GM18907 (cell line): ENCODE results near the gene ZNF225.
"Not testable (repeated sequence)": the region's sequence is repeated elsewhere in the genome, so short reads cannot be mapped to it uniquely, and the experiment has no call there.

Experiments used
- ATAC-seq: cut with Tn5 transposase; IDR thresholded peaks from one replicate; pipeline ENCODE4 v1.9.1; 2021; ENCODE audit warnings: mild to moderate bottlenecking, moderate library complexity; ENCODE audit not compliant: unreplicated experiment

The ZNF225 gene

DNA sequence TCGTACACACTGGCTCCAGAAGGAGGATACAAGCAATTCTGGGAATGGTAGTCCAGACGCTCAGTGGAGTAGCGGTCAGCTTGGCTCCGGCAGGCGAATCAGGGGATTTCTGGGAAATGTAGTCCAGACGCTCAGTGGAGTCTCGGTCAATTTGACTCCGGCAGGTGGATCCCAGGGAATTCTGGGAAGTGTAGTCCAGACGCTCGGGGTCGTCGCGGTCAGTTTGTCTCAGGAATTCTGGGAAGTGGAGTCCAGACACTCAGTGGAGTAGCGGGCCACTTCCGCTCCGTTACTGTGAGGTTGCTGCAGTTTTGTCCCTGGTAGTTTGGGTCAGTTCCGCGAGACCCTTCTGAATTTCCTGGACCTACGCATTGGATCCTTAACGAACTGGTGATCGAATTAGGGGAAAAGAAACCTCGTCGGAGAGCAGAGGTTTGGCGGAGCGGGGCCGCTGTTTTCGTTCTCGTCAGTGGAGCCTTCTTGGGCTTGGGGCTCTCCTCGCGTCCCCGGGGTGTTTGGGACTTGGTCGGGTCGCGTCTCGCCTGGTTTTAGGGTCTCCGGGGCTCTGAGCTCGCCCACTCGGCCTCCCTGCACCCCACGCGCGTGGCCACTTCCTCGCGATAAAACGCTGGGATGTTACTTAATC lies at the start of gene ZNF225:
TSS of gene ZNF225 (plus strand) at position 262 of the 646 bp plus-strand sequence. CDS start 2,429 bp downstream, outside the sequence.
- peak; percentile 92 for ATAC-seq

DNA sequence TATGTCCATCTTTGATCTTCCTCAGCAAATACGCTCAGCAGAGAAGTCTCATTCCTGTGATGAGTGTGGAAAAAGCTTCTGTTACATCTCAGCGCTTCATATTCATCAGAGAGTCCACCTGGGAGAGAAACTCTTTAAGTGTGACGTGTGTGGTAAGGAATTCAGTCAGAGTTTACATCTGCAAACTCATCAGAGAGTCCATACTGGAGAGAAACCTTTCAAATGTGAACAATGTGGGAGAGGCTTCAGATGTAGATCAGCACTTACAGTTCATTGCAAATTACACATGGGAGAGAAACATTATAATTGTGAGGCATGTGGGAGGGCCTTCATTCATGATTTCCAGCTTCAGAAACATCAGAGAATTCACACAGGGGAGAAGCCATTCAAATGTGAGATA lies 46.9 kb upstream of the ZNF225 start:
- ATAC-seq = no peak

DNA sequence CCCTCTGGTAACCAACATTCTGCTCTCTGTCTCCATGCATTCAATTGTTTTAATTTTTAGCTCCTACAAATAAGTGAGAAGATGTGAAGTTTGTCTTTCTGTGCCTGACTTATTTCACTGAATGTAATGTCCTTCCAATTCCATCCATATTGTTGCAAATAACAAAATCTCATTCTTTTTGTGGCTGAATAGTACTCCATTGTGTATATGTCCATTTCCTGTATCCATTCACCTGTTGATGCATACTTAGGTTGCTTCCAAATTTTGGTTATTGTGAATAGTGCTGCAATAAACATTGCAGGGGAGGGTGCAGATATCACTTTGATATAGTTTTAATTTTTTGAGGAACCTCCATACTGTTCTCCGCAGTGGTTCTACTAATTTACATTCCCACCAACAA lies 43.8 kb upstream of the ZNF225 start:
- no peak for ATAC-seq

DNA sequence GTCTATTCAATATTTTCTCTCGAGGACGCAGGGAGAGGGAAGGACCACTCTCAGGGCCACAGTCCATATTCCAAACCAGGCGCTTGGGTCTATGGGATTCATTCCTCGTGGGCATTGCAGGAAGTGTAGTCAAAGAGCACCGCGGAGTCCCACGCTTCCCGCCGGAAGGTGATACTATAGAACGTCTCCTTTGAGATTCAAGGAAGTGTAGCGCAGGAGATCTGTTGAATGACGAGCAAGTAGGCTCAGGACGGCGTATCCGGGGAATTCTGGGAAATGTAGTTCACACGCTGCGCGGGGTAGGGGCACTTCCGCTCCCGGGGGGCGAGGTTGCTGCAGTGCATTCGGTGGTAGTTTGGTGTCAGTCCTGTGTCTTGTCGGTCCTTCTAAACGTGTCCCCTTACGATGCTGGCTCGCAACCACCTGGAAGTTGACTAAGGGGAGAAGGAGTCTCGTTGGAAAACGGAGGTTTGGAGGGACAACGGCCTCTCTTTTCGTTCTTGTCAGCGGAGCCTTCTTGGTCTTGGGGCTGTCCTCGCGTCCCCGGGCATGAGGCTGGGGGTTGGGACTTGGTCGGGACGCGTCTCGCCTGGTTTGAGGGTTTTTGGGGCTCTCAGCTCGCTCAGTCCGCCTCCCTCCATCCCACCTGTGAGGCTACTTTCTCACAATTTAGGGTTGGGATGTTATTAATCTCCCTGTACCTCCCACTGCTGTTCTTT lies 41.2 kb upstream of the ZNF225 start, which contains the start of gene ZNF284:
TSS of gene ZNF284 (plus strand) at position 336 of the 719 bp plus-strand sequence. CDS start 4,231 bp downstream, outside the sequence.
- peak; percentile 93 for ATAC-seq

DNA sequence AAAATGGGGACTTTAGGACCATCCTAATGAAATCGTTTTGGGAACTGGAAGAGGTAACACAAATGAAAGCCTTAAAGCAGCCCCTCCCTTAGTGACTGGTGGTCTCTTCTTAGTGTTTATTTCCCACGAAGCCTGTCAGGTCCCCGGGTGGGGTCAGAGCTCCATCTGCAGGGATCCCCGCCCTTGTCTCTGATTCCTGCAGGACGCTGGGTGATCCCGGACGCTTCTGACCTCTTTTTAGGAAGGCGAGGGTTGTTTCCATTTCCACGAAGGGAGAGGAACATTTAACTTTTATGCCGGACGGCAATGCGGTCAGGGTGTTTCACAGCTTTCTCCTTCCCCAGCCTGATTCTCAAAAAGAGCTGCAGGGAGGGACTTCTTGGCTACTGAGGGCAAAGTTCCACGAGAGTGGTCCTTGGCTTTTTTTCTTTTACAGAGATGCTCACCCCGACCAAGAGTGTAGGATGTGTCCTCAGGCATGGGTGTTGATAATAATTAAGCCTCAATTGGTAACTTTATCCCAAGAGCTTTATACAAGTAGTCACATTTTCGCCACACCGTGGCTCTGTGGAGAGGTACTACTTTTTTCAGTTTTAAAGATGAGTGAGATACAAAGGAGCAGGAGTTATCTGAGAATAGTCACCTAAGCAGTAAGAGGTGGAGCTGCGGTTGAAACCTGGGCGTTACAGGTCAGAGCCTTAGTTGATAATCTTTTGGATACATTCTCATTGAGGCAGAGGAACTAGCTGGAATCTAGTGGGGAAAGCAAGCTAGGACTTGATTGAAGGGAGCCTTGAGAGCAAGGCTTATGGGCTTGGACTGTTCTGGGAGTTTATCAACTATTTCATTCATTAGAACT lies 40.4 kb upstream of the ZNF225 start:
- ATAC-seq = no peak

DNA sequence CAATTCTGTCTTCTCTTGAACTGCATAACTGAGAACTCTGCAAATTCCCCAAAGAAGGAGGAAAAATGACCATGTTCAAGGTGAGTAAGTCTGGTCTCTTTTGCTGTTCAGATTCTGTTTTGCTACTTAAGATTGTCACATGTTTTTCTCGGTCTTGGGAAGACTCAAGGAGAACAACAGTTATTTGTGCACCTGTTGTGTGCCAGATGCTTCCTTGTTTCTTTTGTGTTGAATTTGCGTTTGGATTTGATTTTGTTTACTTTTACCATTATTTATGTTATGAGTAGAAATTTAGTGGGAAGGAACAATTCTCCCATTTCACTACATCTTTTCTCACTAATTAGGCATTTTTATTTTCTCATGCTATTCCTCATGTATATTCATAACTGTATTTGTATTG lies 36.9 kb upstream of the ZNF225 start:
- ATAC-seq = no peak

DNA sequence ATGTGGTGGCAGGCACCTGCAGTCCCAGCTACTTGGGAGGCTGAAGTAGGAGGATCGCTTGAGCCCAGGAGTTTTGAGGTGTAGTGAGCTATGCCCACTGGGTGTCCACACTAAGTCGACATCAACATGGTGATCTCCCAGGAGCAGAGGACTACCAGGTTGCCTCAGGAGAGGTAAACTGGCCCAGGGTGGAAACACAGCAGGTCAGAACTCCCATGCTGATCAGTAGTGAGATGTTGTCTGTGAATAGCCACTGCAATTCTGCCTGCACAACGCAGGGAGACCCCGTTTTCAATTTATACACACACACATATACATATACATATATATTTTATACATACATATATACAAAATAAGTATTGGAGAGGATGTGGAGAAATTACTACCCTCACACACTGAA lies 21.1 kb upstream of the ZNF225 start:
- ATAC-seq = no peak

DNA sequence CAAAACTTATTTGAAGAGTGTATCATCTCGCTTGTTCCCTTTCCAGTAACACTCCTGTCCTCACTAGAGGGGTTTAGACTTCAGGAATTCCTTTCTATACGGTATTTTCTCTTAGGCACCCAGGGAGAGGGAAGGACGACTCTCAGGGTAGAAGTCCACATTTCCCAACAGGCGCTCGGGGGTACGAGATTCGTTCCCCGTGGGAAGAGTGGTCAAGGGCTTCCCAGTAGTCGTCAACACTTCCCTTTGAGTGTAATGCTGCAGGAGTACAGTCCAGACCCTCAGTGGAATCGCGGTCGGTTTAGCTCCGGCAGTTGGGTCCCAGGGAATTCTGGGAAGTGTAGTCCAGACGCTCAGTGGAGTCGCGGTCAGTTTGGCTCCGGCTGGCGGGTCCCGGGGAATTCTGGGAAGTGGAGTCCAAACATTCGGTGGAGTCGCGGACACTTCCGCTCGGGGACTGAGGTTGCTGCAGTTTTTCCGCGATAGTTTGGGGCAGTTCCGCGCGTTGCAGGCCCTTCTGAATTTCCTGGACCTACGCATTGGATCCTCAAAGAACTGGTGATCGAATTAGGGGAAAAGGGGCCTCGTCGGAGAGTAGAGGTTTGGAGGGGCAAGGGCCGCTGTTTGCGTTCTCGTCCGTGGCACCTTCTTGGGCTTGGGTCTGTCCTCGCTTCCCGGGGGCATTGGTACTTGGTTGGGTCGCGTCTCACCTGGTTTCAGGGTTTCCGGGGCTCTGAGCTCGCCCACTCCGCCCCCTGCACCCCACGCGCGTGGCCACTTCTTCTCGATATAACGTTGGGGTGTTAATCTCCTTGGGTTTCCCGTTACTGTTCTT lies 19.1 kb upstream of the ZNF225 start, which contains the start of gene ZNF224:
TSS of gene ZNF224 (plus strand) at position 431 of the 835 bp plus-strand sequence. CDS start 3,513 bp downstream, outside the sequence.
- peak; percentile 91 for ATAC-seq

DNA sequence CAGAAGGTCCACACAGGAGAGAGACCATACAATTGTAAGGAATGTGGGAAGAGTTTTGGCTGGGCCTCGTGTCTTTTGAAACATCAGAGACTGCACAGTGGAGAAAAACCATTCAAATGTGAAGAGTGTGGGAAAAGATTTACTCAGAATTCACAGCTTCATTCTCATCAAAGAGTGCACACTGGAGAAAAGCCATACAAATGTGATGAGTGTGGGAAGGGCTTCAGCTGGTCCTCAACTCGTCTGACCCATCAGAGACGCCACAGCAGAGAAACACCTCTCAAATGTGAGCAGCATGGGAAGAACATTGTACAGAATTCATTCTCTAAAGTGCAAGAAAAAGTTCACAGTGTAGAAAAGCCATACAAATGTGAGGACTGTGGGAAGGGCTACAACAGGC lies 5.4 kb upstream of the ZNF225 start:
- ATAC-seq = no peak

DNA sequence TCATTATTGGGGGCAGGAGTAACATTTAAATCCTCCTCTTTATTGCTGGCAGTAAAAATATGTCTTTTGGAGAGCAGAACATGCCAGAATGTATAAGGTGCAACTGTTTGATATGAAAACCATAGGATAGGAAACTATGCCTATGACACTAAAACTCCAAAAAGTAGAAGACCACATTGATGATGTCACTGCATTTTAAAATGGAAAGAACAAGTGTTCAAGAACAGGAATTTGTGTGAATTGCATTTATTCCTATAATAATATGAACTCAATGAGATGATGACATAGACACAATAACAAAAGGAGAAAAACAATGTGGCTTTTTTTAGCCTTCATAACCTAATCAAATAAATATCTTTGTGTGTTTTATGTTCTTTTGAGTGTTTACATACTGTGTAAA lies 3.7 kb upstream of the ZNF225 start:
- ATAC-seq = no peak

DNA sequence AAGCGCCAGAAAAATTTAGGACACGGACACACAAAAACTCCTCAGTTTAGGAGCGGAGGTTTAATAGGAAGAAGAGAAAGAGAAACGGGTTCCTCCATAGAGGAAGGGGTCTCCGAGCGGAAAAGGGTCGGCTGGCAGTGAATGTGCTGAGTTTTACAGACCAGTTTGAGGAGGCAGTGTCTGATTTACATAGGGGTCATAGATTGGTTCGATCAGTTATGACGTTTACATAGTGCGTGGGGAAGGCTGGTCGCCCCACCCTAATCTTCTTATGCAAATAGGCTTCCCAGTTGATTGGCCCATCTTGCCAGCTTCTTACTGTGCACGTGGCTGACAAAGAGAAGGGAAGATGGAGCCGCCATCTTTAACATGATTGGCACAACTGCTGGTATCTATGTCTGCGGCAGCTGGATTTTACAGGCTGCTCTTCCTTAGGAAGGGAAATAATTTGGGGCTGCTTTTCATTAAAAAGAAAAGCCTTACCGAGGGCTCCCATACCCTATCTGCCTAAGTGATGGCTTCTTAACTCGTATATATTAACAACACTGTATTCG lies 1.2 kb upstream of the ZNF225 start:
- no peak for ATAC-seq

DNA sequence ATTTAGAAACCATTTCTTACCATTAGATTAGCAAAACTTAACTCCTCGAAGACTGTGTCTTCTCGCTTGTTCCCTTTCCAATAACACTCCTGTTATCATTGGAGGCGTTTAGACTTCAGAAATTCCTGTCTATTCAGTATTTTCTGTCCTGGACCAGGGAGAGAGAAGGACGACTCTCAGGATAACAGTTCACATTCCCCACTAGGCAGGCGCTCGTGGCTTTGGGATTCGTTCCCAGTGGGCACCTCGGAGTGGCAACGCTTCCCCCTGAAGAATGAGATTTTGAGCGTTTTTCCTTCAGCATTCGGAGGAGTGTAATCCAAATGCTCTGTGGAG lies 429 bp upstream of the ZNF225 start:
- no peak for ATAC-seq

DNA sequence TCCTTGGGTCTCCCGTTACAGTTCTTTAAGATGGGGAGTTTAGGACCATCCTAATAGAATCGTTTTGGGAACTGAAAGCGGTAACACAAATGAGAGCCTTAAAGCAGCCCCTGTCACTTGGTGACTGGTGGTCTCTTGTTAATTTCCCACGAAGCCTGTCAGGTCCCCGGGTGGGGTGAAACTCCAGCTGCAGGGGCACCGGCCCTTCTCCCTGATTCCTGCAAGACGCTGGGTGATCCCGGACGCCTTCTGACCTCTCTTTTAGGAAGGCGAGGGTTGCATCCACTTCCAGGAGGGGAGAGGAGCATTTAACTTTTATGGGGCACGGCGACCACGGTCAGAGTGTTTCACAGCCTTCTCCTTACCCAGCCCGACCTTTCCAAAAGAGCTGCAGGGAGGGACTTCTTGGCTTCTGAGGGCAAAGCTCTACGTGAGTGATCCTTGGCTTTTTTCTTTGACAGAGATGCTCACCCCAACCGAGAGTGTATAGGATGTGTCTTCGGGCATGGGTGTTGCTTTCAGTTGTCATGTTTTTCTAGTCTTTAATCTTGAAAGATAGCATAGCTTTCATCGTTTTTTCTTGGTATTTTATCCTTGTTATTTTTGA lies 688 bp downstream of the ZNF225 start:
- ATAC-seq = peak; percentile 18

DNA sequence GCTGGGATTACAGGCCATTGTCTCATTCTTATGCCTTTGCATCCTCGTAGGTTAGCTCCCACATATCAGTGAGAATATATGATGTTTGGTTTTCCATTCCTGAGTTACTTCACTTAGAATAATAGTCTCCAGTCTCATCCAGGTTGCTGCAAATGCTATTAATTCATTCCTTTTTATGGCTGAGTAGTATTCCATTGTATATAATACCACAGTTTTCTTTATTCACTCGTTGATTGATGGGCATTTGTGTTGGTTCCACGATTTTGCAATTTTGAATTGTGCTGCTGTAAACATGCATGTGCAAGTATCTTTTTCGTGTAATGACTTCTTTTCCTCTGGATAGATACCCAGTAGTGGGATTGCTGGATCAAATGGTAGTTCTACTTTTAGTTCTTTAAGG lies 8.0 kb downstream of the ZNF225 start:
- not testable (repeated sequence) for ATAC-seq

DNA sequence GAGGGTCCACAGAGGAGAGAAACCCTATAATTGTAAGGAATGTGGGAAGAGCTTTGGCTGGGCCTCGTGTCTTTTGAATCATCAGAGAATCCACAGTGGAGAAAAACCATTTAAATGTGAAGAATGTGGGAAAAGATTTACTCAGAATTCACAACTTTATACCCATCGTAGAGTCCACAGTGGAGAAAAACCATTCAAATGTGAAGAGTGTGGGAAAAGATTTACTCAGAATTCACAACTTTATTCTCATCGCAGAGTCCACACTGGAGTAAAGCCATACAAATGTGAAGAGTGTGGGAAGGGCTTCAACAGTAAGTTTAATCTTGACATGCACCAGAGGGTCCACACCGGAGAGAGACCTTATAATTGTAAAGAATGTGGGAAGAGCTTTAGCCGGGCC lies 18.8 kb downstream of the ZNF225 start:
- ATAC-seq = no peak

DNA sequence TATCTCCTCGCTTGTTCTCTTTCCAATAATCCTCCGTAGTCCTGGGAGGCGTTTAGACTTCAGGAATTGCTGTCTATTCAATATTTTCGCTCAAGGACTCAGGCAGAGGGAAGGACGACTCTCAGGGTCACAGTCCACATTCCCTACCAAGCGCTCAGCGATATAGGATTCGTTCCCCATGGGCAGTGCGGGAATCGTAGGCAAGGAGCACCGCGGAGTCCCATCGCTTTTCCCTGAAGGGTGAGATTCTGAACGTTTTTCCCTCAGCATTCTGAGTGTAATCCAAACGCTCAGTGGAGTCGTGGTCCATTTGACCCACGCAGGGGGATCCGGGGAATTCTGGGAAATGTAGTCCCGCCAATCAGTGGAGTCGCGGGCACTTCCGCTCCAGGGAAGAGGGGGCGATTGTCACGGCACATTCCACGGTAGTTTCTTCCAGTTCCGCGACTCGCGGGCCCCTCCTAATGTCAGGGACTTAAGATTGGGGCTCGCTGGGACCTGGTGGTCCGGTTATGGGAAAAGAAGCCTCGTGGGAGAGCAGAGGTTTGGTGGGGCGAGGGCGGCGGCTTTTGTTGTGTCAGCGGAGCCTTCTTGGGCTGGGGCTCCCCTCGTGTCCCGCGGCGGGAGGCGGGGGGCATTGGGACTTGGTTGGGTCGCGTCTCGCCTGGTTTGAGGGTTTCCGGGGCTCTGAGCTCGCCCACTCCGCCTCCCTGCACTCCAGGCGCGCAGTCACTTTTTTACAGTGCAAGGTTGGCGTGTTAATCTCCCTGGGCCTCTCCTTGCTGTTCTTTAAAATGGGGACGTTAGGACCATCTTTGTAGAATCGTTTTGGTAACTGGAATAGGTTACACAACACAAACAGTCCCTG lies 28.2 kb downstream of the ZNF225 start, which contains the start of gene ZNF234:
TSS of gene ZNF234 (plus strand) at position 364 of the 868 bp plus-strand sequence. CDS start 3,079 bp downstream, outside the sequence.
- peak; percentile 72 for ATAC-seq

DNA sequence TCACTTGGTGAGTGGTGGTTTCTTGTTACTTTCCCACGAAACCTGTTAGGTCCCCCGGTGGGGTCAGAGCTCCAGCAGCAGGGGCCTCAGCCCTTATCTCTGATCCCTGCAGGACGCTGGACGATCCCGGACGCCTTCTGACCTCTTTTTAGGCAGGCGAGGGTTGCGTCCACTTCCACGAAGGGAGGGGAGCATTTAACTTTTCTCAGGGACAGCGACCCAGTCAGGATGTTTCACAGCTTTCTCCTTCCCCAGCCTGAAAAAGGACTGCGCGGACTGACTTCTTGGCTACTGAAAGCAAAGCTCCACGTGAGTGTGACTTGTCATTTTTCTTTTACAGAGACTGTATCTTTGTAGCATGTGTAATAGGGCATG lies 28.8 kb downstream of the ZNF225 start:
- ATAC-seq = no peak

DNA sequence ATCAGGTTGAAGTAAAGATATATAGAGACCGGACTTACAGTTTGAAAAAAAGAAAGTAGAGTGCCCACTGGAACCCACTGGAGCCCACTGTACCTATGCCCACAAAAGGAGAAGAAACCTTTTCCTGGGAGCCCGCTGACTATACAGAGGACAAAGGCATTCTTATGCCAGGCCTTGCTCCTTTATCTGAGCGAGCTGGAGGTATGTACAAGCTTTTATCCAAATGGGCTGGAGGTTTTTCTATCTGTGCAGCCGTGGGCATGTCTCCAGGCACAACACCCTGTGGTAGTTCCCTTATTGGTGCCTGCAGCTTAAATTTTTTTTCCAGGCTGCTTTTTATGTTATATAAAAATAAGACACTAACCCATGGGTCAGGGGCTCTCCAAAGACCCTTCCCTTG lies 36.6 kb downstream of the ZNF225 start:
- no peak for ATAC-seq

DNA sequence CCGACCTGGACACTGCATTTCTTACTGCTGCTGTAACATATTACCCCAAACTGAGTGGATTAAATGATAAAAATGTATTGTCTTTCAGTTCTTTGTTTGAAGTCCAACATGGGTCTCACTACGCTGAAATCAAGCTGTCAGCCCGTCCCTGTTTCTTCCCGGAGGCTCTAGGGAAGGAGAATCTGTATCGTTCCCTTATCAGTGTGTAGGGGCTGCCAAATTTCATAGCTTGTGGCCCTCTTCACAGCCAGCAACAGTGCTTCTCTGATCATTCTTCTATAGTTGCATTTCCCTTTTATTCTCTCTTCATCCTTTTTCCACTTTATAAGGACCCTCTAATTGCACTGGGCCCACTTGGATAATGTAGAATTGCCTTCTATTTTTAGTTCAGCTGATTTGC lies 38.3 kb downstream of the ZNF225 start:
- ATAC-seq = no peak
